Measurements from ENCODE around the gene HK1. TPM values are rescaled to one million over a fixed set of nuclear protein-coding genes. Genes with fewer than 3 reads are reported as not detected.
"Not testable (repeated sequence)": the region's sequence is repeated elsewhere in the genome, so short reads cannot be mapped to it uniquely, and the experiment has no call there.

The HK1 gene
- total RNA-seq, 4 donors from 2014 or later, result 38.0 to 93.2 (median 50.6) TPM

- no peak for DNase-seq (ENCODE audit: low spot score)
- no peak for ATAC-seq (ENCODE audit: low FRiP score)
- TF ChIP-seq, protein P1, sequence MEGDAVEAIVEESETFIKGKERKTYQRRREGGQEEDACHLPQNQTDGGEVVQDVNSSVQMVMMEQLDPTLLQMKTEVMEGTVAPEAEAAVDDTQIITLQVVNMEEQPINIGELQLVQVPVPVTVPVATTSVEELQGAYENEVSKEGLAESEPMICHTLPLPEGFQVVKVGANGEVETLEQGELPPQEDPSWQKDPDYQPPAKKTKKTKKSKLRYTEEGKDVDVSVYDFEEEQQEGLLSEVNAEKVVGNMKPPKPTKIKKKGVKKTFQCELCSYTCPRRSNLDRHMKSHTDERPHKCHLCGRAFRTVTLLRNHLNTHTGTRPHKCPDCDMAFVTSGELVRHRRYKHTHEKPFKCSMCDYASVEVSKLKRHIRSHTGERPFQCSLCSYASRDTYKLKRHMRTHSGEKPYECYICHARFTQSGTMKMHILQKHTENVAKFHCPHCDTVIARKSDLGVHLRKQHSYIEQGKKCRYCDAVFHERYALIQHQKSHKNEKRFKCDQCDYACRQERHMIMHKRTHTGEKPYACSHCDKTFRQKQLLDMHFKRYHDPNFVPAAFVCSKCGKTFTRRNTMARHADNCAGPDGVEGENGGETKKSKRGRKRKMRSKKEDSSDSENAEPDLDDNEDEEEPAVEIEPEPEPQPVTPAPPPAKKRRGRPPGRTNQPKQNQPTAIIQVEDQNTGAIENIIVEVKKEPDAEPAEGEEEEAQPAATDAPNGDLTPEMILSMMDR (IDR thresholded peaks at IDR 0.05), result no peak
Observed at GRCh38 chr10:69307434-69307833, 29.1 kb downstream of the HK1 start.

- not testable (repeated sequence) for DNase-seq (ENCODE audit: low spot score)
Observed at GRCh38 chr10:69308304-69308703, 30.0 kb downstream of the HK1 start.

DNA sequence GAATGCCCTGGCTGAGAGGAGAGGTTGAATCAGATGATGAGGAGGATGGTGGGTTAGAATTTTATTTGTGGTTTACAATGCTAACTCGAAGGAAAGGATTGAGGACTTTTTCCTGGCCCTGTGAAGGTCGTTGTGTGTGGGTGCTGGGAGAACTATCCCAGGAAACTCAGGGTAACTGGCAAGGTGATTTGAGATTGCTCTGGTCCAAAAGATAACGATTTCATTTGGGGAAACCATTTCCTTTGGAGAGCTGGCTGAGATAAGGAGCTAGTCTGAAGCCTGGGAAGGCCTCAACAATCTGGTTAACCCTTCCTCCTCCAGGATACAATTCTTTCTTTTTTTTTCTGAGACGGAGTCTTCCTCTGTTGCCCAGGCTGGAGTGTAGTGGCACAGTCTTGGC is 33.0 kb downstream of the HK1 start:
- TF ChIP-seq, protein P1 (IDR thresholded peaks at IDR 0.05), result no peak
- DNase-seq (ENCODE audit: low spot score) (no peak), ATAC-seq (ENCODE audit: low FRiP score) (no peak)

More at GRCh38 chr10:69308304-69308703, 30.0 kb downstream of the HK1 start:
- not testable (repeated sequence) for ATAC-seq (ENCODE audit: low FRiP score)

DNA sequence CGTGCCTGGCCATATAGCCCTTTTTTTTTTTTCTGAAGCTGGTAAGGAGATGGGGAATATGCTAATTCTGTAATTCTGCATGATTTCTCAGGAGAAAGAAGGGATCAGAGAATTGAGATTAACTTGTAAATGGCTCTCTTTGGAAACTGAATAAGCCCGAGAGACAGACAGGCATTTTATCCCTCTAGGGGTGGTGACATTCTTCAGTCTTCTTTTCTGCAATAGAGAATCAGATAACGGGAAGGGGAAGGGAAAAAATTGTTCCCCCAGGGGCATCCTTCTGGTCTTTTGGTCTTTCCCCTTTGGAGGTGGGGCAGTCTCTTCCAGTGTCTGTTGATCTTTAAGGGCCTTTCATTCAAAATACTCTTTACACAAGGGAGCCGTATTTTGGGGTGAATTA is 34.2 kb downstream of the HK1 start:
- TF ChIP-seq, protein P1 (IDR thresholded peaks at IDR 0.05), result no peak
- ATAC-seq (ENCODE audit: low FRiP score), result no peak
- no peak for DNase-seq (ENCODE audit: low spot score)

DNA sequence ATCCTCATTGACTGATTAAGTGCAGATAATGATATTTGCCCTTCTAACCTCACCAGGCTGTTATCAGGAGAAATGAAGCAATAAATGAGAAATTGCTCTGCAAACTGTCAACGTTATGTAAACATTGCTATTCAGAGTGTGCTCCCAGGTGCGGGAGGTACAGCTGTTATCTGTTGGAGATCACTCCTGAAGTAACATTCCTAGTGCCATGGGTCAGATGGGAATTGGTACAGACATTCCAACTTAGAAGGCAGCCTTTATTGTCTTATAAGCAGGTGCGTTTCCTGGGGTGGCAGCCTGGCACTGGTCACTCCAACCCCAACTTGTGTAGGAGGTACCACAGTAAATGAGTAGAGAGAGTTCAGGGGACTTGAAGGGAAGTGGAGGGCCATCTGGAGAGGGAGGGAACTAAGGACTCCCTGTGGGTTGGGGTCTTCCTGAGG is 36.8 kb downstream of the HK1 start:
- TF ChIP-seq, protein P1 (IDR thresholded peaks at IDR 0.05), result no peak
- DNase-seq (ENCODE audit: low spot score) (no peak), ATAC-seq (ENCODE audit: low FRiP score) (no peak)

DNA sequence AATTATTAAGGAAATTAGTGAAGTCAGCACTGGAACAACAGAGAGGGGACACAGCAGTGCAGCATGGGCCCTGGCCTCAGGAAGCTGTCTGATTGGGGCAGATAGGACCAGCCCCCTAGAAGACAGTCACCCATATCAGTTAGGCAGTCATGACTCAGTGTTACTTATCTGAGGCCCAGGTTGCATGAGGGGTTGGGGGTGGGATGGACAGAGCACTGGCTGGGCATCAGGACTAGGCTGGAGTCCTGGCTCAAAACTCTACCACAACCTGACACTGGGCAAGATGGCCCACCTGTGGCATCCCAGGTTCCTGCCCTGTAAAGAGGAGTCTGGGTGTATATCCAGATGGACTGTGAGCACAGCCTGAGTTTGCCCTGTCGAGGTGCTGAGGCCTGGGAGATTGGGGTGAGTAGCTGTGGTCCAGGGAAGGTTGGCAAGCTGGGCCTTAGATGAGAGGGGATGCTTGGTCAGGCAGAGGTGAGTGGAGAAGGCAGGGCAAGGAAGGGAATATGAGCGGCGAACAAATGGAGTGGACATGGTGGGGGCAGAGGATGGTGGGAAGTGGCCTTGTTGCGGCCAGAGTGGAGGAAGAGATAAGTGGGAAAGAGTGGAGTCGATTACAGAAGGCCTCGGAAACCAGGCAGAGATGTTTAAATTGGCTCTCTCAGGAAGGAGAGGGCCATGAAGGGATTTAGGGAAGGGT is 37.5 kb downstream of the HK1 start:
- TF ChIP-seq, protein P1 (IDR thresholded peaks at IDR 0.05), result no peak
- DNase-seq (ENCODE audit: low spot score) (no peak), ATAC-seq (ENCODE audit: low FRiP score) (no peak)

DNA sequence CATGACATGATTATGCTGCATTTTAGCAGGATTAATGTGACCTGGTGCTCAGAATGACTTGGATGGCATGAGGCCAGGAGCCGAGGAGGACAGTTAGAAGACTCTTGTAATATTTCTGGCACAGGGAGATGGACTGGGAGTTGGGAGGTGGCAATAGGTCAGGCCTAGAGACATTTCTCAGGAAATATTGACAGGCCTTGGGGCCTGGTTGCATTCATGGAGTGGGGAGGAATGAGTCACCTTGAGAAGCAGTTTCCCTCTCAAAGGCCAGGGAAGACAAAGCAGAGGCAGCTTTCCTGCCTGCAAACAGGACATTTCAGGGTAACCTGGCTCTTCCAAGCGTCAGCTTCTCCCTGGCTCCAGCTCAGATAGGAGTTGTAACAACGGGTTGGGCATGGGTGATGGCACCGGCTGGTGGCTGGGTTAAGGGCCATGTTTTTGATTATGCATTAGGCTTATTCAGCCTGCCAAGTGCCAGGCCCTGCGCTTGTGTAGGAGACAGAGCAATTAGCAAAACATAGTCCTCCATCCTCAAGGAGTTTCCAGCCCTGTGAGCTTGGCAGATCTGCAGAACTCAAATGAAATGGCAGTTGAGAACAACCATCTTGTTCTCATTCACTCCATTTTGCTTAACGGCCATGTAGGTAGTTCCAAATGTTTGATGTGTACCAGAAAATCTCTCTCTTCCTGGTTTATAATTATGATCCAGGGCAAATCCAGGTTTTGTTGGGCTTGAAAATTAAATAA is 38.2 kb downstream of the HK1 start:
- TF ChIP-seq, protein P1 (IDR thresholded peaks at IDR 0.05), result no peak
- ATAC-seq (ENCODE audit: low FRiP score) (peak; percentile 27), DNase-seq (ENCODE audit: low spot score) (no peak)
